ENCODE measurements around the gene NT5DC4. TPM values are rescaled to one million over a fixed set of nuclear protein-coding genes. Genes with fewer than 3 reads are reported as not detected.

Gene NT5DC4
- total and polyA plus RNA-seq, 2 of the 4 experiments (the other 2 are of a cell fraction), result not detected

GRCh38 chr2:112686348-112687217 is 34.2 kb upstream of the NT5DC4 start (continued):
- no peak for TF ChIP-seq MAZ (IDR thresholded peaks at IDR 0.05; ENCODE audit: borderline replicate concordance, low read depth, low read length)

- Histone ChIP-seq H3K23ac (ENCODE audit: low read depth, low read length) (no peak overlapping the region), H3K79me1 (ENCODE audit: low read depth in 1 of 2, low read length in 2 of 2) (no peaks in the 10 kb centered on the region), H3K36me3 (ENCODE audit: control insufficient read depth, insufficient read depth, low read length) (no peaks in the 10 kb centered on the region), H3K14ac (replicated peaks; ENCODE audit: low read depth, low read length) (no peak overlapping the region), H2BK20ac (ENCODE audit: low read depth, low read length) (no peak overlapping the region), H3K4me2 (ENCODE audit: low read depth, low read length) (no peak overlapping the region), H3K9me3 (ENCODE audit: control insufficient read depth, insufficient read depth, low read length) (no peaks in the 10 kb centered on the region), H2BK120ac (ENCODE audit: low read depth, low read length) (no peak overlapping the region), H4K91ac (ENCODE audit: insufficient read depth, low read depth, low read length) (no peak overlapping the region), H3K56ac (ENCODE audit: extremely low read depth, insufficient read depth, low read length) (no peak overlapping the region), H2BK15ac (ENCODE audit: low read depth, low read length) (no peak overlapping the region), H3K4me3 (ENCODE audit: insufficient read depth, low read depth, low read length) (no peak overlapping the region), H4K5ac (ENCODE audit: low read depth, low read length) (no peak overlapping the region), H3K9me1 (ENCODE audit: insufficient read depth, low read length) (peaks cover 12% of the 10 kb centered on the region), H2AK9ac (replicated peaks; ENCODE audit: low read depth, low read length, poor library complexity) (no peak overlapping the region), H3K18ac (ENCODE audit: low read depth, low read length) (no peak overlapping the region), H3K9ac (ENCODE audit: low read depth, low read length) (no peak overlapping the region), H3K27me3 (ENCODE audit: control insufficient read depth, insufficient read depth, low read length) (no peaks in the 10 kb centered on the region), H4K20me1 (ENCODE audit: insufficient read depth, low read length) (no peaks in the 10 kb centered on the region), H2AK5ac (ENCODE audit: low read depth, low read length) (no peak overlapping the region), H2AFZ (replicated peaks; ENCODE audit: low read length, poor library complexity) (no peak overlapping the region), H3K27ac (ENCODE audit: insufficient read depth, low read length) (no peak overlapping the region), H3K4ac (ENCODE audit: low read depth, low read length) (no peak overlapping the region), H3K4me1 (ENCODE audit: control insufficient read depth, insufficient read depth, low read length) (peaks cover 6% of the 10 kb centered on the region), H4K8ac (ENCODE audit: low read depth in 2 of 2, low read length in 2 of 2) (no peak overlapping the region), H2BK5ac (ENCODE audit: low read depth, low read length, poor library complexity, severe bottlenecking) (no peak overlapping the region)
- in situ Hi-C loops (cut with MboI; ENCODE audit: low sequenced_read_pairs), result no loop called here
- WGBS, 2 experiments (ENCODE audit: extremely low coverage in 2 of 2, insufficient read length in 1 of 2), result 94% methylated on average over 3 of the region's 6 CpGs; no CpG with 5 or more reads in 1 of the 2 experiments
- dilution Hi-C loops (cut with HindIII; ENCODE audit: low sequenced_read_pairs, unreplicated experiment), result no loop called here
- no peak for ATAC-seq (ENCODE audit: low read depth)
- intact Hi-C loops (cut with micrococcal nuclease), result no loop called here
- BruUV-seq (replicated peaks), result no TSS peak
- POLR2A ChIA-PET (ENCODE audit: unreplicated experiment), result no interaction called here
- CTCF ChIA-PET, result no interaction called here
- DNase-seq, result no peak
- no peak for TF ChIP-seq FOS (IDR thresholded peaks at IDR 0.05; ENCODE audit: low read depth, low read length)
- no peak for TF ChIP-seq MAFK (IDR thresholded peaks at IDR 0.05; ENCODE audit: low read depth, low read length)
- no peak for TF ChIP-seq CTCF (conservative IDR thresholded peaks at IDR 0.05; ENCODE audit: low read depth, low read length)
- TF ChIP-seq USF2 (IDR thresholded peaks at IDR 0.05; ENCODE audit: low read depth, low read length), result no peak
- TF ChIP-seq ELK1 (IDR thresholded peaks at IDR 0.05; ENCODE audit: borderline replicate concordance, low read depth, low read length), result no peak
- TF ChIP-seq RFX5 (IDR thresholded peaks at IDR 0.05; ENCODE audit: low read depth, low read length), result no peak
- no peak for TF ChIP-seq MXI1 (IDR thresholded peaks at IDR 0.05; ENCODE audit: borderline replicate concordance, low read depth, low read length)
- TF ChIP-seq RCOR1 (IDR thresholded peaks at IDR 0.05; ENCODE audit: insufficient replicate concordance, low read length), result no peak
- TF ChIP-seq CHD1 (IDR thresholded peaks at IDR 0.05; ENCODE audit: low read depth, low read length), result no peak
- TF ChIP-seq NFE2L2 (IDR thresholded peaks at IDR 0.05; ENCODE audit: low read depth, low read length), result no peak
- no peak for TF ChIP-seq BHLHE40 (IDR thresholded peaks at IDR 0.05; ENCODE audit: low read depth, low read length)
- no peak for TF ChIP-seq CEBPB (IDR thresholded peaks at IDR 0.05; ENCODE audit: low read depth, low read length)
These were observed 33.3 kb upstream of the NT5DC4 start for GRCh38 chr2:112687522-112687921.

Measured in IMR-90 (cell line).